ENCODE data around the gene RUNX2.

- TF ChIP-seq, protein P1, sequence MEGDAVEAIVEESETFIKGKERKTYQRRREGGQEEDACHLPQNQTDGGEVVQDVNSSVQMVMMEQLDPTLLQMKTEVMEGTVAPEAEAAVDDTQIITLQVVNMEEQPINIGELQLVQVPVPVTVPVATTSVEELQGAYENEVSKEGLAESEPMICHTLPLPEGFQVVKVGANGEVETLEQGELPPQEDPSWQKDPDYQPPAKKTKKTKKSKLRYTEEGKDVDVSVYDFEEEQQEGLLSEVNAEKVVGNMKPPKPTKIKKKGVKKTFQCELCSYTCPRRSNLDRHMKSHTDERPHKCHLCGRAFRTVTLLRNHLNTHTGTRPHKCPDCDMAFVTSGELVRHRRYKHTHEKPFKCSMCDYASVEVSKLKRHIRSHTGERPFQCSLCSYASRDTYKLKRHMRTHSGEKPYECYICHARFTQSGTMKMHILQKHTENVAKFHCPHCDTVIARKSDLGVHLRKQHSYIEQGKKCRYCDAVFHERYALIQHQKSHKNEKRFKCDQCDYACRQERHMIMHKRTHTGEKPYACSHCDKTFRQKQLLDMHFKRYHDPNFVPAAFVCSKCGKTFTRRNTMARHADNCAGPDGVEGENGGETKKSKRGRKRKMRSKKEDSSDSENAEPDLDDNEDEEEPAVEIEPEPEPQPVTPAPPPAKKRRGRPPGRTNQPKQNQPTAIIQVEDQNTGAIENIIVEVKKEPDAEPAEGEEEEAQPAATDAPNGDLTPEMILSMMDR (IDR thresholded peaks at IDR 0.05), result no peak
- TF ChIP-seq POLR2A (IDR thresholded peaks at IDR 0.05), result no peak
These were observed 369.9 kb downstream of the RUNX2 start for GRCh38 chr6:45698046-45698445.

All from Peyer's patch (tissue), 4 donors.